A549 (cell line): ENCODE measurements around the gene TRAF7. TPM values are rescaled to one million over a fixed set of nuclear protein-coding genes. Genes with fewer than 3 reads are reported as not detected.

ENCODE experiments used
- ATAC-seq, 2 experiments: fragments of 200-7000 bp in 1 of 2; fragments of >200 bp in 1 of 2; cut with Nextera tagmentation in 1 of 2; cut with Tn5 transposase in 1 of 2; 3 replicates each; pipeline versions ENCODE4 v1.8.0 to v1.9.1; 2018 to 2020; ENCODE audit warnings: mild to moderate bottlenecking in 1 of 2, moderate library complexity in 1 of 2
- CTCF ChIA-PET: fragments of 300-600 bp; sonication (Branson Sonifier 250); formaldehyde crosslinking; extraction: SDS; loops from one replicate; lab custom pipeline; 2021; ENCODE audit warnings: antibody characterized with exemption, inconsistent platforms; lab: Yijun Ruan, JAX
- POLR2A ChIA-PET: fragments of 350-600 bp; formaldehyde crosslinking; extraction: SDS; loops from one replicate; lab custom pipeline; 2021; ENCODE audit warnings: antibody characterized with exemption, inconsistent platforms; lab: Yijun Ruan, JAX
- DNase-seq, 2 experiments: peaks; one replicate each; pipeline versions ENCODE4 v3.0.0 to v3.0.0-alpha.2; 2011 to 2016; ENCODE audit warnings: low read depth in 1 of 2, low spot score in 1 of 2
- FAIRE-seq: peaks from 2 replicates; lab custom pipeline; 2011; peaks lifted over from hg19 to GRCh38; lab: Jason Lieb, UNC
- H3K27ac ChIP-seq, 2 experiments: fragments of >200 bp; sonication (Bioruptor Twin); formaldehyde crosslinking; 3 replicates each; pipeline ENCODE4 v1.5.1; 2016 to 2017
- H3K4me1 ChIP-seq: fragments of >200 bp; sonication (Bioruptor Twin); formaldehyde crosslinking; 3 replicates; pipeline ENCODE4 v1.6.1; 2016
- H3K4me2 ChIP-seq: fragments of >200 bp; sonication (Bioruptor Twin); formaldehyde crosslinking; 3 replicates; pipeline ENCODE4 v1.6.1; 2016
- H3K4me3 ChIP-seq: fragments of >200 bp; sonication (Bioruptor Twin); formaldehyde crosslinking; 3 replicates; pipeline ENCODE4 v1.5.1; 2016
- H3K9me3 ChIP-seq: fragments of >200 bp; sonication (Bioruptor Twin); formaldehyde crosslinking; 3 replicates; pipeline ENCODE4 v1.6.1; 2016
- ATOH8 ChIP-seq: fragments of 250-450 bp; sonication (Bioruptor Pico); IDR thresholded peaks from 2 replicates; pipeline ENCODE4 v1.5.0; 2020; ENCODE audit warnings: low read depth, mild to moderate bottlenecking, moderate library complexity
- BHLHE40 ChIP-seq: IDR thresholded peaks from 2 replicates; pipeline ENCODE4 v1.6.1; 2012; ENCODE audit warnings: low read depth, low read length, inconsistent platforms
- CBX2 ChIP-seq: fragments of 200-600 bp; sonication (generic); IDR thresholded peaks from 2 replicates; pipeline ENCODE4 v1.6.1; 2016; ENCODE audit warnings: low read depth, mild to moderate bottlenecking, borderline replicate concordance
- CBX8 ChIP-seq: fragments of 200-600 bp; sonication (generic); IDR thresholded peaks from 2 replicates; pipeline ENCODE4 v1.6.1; 2016
- CEBPB ChIP-seq, 2 experiments: fragments of >200 bp in 1 of 2; sonication (Bioruptor Twin) in 1 of 2; formaldehyde crosslinking in 1 of 2; IDR thresholded peaks; 2 replicates each; pipeline ENCODE4 v1.6.1; 2012 to 2016
- CHD2 ChIP-seq: fragments of 150-350 bp; IDR thresholded peaks from 2 replicates; pipeline ENCODE4 v1.6.1; 2014; ENCODE audit warnings: low read length; ENCODE audit not compliant: partially characterized antibody
- CHD4 ChIP-seq: fragments of 200-600 bp; sonication (generic); IDR thresholded peaks from 2 replicates; pipeline ENCODE4 v1.6.1; 2016; ENCODE audit warnings: antibody characterized with exemption, mild to moderate bottlenecking, borderline replicate concordance
- E2F6 ChIP-seq: IDR thresholded peaks from 2 replicates; pipeline ENCODE4 v1.6.1; 2012; ENCODE audit warnings: low read depth, borderline replicate concordance
- EHF ChIP-seq: fragments of 250-450 bp; sonication (Bioruptor Pico); IDR thresholded peaks from 2 replicates; pipeline ENCODE4 v1.5.0; 2020; ENCODE audit warnings: mild to moderate bottlenecking
- EHMT2 ChIP-seq: fragments of 200-600 bp; sonication (generic); IDR thresholded peaks from 2 replicates; pipeline ENCODE4 v1.6.1; 2016; ENCODE audit warnings: antibody characterized with exemption, low read depth, mild to moderate bottlenecking, moderate library complexity
- ELK1 ChIP-seq: fragments of 150-350 bp; IDR thresholded peaks from 2 replicates; pipeline ENCODE4 v1.6.1; 2014; ENCODE audit warnings: low read depth, mild to moderate bottlenecking, low read length
- EP300 ChIP-seq, 2 experiments: fragments of >200 bp; sonication (Bioruptor Twin); formaldehyde crosslinking; IDR thresholded peaks; 2 replicates in 1 of 2; 3 replicates in 1 of 2; pipeline ENCODE4 v1.6.1; 2016 to 2017
- ESRRA ChIP-seq: fragments of 150-350 bp; IDR thresholded peaks from 2 replicates; pipeline ENCODE4 v1.6.1; 2014; ENCODE audit warnings: mild to moderate bottlenecking, low read length, borderline replicate concordance
- FOSB ChIP-seq: fragments of 250-450 bp; sonication (Bioruptor Pico); IDR thresholded peaks from 2 replicates; pipeline ENCODE4 v1.5.0; 2020; ENCODE audit warnings: mild to moderate bottlenecking, moderate library complexity
- FOSL2 ChIP-seq, 2 experiments: fragments of 450-650 bp in 1 of 2; fragments of >200 bp in 1 of 2; sonication (Bioruptor Twin) in 1 of 2; formaldehyde crosslinking; IDR thresholded peaks; 2 replicates each; pipeline versions ENCODE4 v1.5.0 to v1.6.1; 2016 to 2020; ENCODE audit warnings: mild to moderate bottlenecking in 1 of 2, moderate library complexity in 1 of 2
- FOXS1 ChIP-seq: fragments of 250-450 bp; sonication (Bioruptor Pico); IDR thresholded peaks from 2 replicates; pipeline ENCODE4 v1.5.0; 2020; ENCODE audit warnings: mild to moderate bottlenecking, moderate library complexity
- HDAC2 ChIP-seq: fragments of 200-600 bp; sonication (generic); IDR thresholded peaks from 2 replicates; pipeline ENCODE4 v1.6.1; 2016
- HES2 ChIP-seq: fragments of >200 bp; sonication (Bioruptor Twin); formaldehyde crosslinking; IDR thresholded peaks from 2 replicates; pipeline ENCODE4 v1.6.1; 2016
- HOXA7 ChIP-seq: fragments of 250-450 bp; sonication (Bioruptor Pico); IDR thresholded peaks from 2 replicates; pipeline ENCODE4 v1.5.0; 2020; ENCODE audit warnings: mild to moderate bottlenecking, moderate library complexity
- HOXB5 ChIP-seq: fragments of 250-450 bp; sonication (Bioruptor Pico); IDR thresholded peaks from 2 replicates; pipeline ENCODE4 v1.5.0; 2020; ENCODE audit warnings: mild to moderate bottlenecking, moderate library complexity
- JUN ChIP-seq, 2 experiments: fragments of >200 bp; sonication (Bioruptor Twin); formaldehyde crosslinking; IDR thresholded peaks; 2 replicates in 1 of 2; 3 replicates in 1 of 2; pipeline ENCODE4 v1.6.1; 2016 to 2017
- JUNB ChIP-seq: fragments of >200 bp; sonication (Bioruptor Twin); formaldehyde crosslinking; IDR thresholded peaks from 2 replicates; pipeline ENCODE4 v1.6.1; 2016
- MAZ ChIP-seq: fragments of 150-350 bp; IDR thresholded peaks from 2 replicates; pipeline ENCODE4 v1.6.1; 2014; ENCODE audit warnings: antibody characterized with exemption, low read depth, low read length, borderline replicate concordance
- MYC ChIP-seq: IDR thresholded peaks from 2 replicates; pipeline ENCODE4 v1.6.1; 2012; ENCODE audit warnings: mild to moderate bottlenecking, inconsistent platforms, low read length, improper control_type of control experiment, borderline replicate concordance
- NFE2L2 ChIP-seq: fragments of 150-350 bp; conservative IDR thresholded peaks from 2 replicates; pipeline ENCODE4 v1.6.1; 2014; ENCODE audit warnings: low read length
- NPAS2 ChIP-seq: fragments of 250-450 bp; sonication (Bioruptor Pico); IDR thresholded peaks from 2 replicates; pipeline ENCODE4 v1.8.0; 2022; ENCODE audit warnings: mild to moderate bottlenecking, moderate library complexity, borderline replicate concordance
- NR3C1 ChIP-seq: fragments of >200 bp; sonication (Bioruptor Twin); formaldehyde crosslinking; IDR thresholded peaks from 3 replicates; pipeline ENCODE4 v1.6.1; 2017
- RARB ChIP-seq: fragments of 250-450 bp; sonication (Bioruptor Pico); IDR thresholded peaks from 2 replicates; pipeline ENCODE4 v1.8.0; 2021; ENCODE audit warnings: mild to moderate bottlenecking, moderate library complexity
- RCOR1 ChIP-seq: fragments of 150-350 bp; IDR thresholded peaks from 2 replicates; pipeline ENCODE4 v1.6.1; 2014; ENCODE audit warnings: antibody characterized with exemption, low read length, low read depth
- RFX5 ChIP-seq: fragments of 450-650 bp; IDR thresholded peaks from 2 replicates; pipeline ENCODE4 v1.7.1; 2014; ENCODE audit warnings: antibody characterized with exemption, mild to moderate bottlenecking, moderate library complexity
- RNF2 ChIP-seq: fragments of 200-600 bp; sonication (generic); IDR thresholded peaks from 2 replicates; pipeline ENCODE4 v1.6.1; 2016; ENCODE audit warnings: low read depth, mild to moderate bottlenecking, antibody characterized with exemption, moderate library complexity, borderline replicate concordance
- TFCP2L1 ChIP-seq: fragments of 250-450 bp; sonication (Bioruptor Pico); IDR thresholded peaks from 2 replicates; pipeline ENCODE4 v1.5.0; 2021; ENCODE audit warnings: mild to moderate bottlenecking
- TP53 ChIP-seq: fragments of 250-450 bp; sonication (Bioruptor Pico); IDR thresholded peaks from 2 replicates; pipeline ENCODE4 v1.5.0; 2021; ENCODE audit warnings: mild to moderate bottlenecking, moderate library complexity
- ZC3H11A ChIP-seq: fragments of 450-650 bp; IDR thresholded peaks from 2 replicates; pipeline ENCODE4 v1.6.1; 2014; ENCODE audit warnings: antibody characterized with exemption, mild to moderate bottlenecking
- ZFP36 ChIP-seq: fragments of 450-650 bp; IDR thresholded peaks from 2 replicates; pipeline ENCODE4 v1.6.1; 2014; ENCODE audit warnings: borderline replicate concordance; ENCODE audit not compliant: partially characterized antibody
- WGBS: methylation state at CpG from one replicate; pipeline ENCODE4 v1.1.6; 2017; ENCODE audit errors: missing lambda C conversion rate; 5-methylcytosine and 5-hydroxymethylcytosine counted together
- polyA plus RNA-seq, 4 experiments: library from polyadenylated mRNA; depleted of rRNA in 3 of 4; stranded (reverse); fragments of >200 nt; fragmentation: RNase III in 1 of 4; extraction: RNeasy Plus Mini Kit Qiagen cat#74134 plus additional on column Dnase treatment in 1 of 4; gene quantifications; 2 replicates in 3 of 4; 3 replicates in 1 of 4; pipeline ENCODE4 v1.2.3, GENCODE V29; 2011 to 2017

Gene TRAF7
- polyA plus RNA-seq, 2 of the 4 experiments (the other 2 are of a cell fraction), result 31.9 to 50.0 TPM

DNA sequence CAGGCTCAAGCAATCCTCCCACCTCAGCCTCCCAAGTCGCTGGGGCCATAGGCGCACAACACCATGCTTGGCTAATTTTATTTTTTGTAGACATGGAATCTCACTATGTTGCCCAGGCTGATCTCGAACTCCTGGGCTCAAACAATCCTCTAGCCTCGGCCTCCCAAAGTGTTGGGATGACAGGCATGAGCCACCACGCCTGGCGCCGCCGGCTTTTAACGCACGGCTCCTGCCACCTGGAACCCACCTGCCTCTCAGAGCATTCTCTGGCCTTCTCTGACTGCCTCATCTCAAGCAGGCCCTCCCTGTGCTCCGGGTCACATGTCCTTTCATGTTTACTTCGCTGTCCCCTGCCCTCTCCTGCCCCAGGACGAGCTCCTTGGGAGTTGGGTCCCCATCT lies 30.5 kb downstream of the TRAF7 start:
- 83% methylated on average over 13 of the region's 13 CpGs for WGBS
- no peak overlapping the region for H3K4me2 ChIP-seq
- TF ChIP-seq RFX5, result no peak
- no peak for TF ChIP-seq RARB (CRISPR knock-in tag)
- no peak for TF ChIP-seq TP53 (CRISPR knock-in tag)
- no peak for TF ChIP-seq CHD4
- no peak for TF ChIP-seq NFE2L2
- no peak for TF ChIP-seq MAZ
- no peak for TF ChIP-seq HES2
- no peak overlapping the region for H3K27ac ChIP-seq
- FAIRE-seq (no peak), ATAC-seq (no peak), DNase-seq (no peak)
- no peaks in the 10 kb centered on the region for H3K9me3 ChIP-seq
- POLR2A ChIA-PET, result no interaction called here
- no peak overlapping the region for H3K4me3 ChIP-seq
- CTCF ChIA-PET, result interaction anchor here (2.7 kb wide), 1 partner anchor 9 kb away, joined by 19 read pairs; no protein-coding TSS in a partner anchor
- no peaks in the 10 kb centered on the region for H3K4me1 ChIP-seq

GRCh38 chr16:2186505-2186904 lies 30.9 kb downstream of the TRAF7 start:
- TF ChIP-seq BHLHE40, result no peak
- no peak for TF ChIP-seq EHMT2
- TF ChIP-seq NFE2L2, result no peak
- TF ChIP-seq ATOH8 (CRISPR knock-in tag), result no peak
- TF ChIP-seq JUNB, result no peak
- no peak for TF ChIP-seq FOSL2 (IDR thresholded peaks at IDR 0.05)
- TF ChIP-seq FOSL2 (CRISPR knock-in tag; IDR thresholded peaks at IDR 0.05), result no peak
- TF ChIP-seq CBX8, result no peak
- TF ChIP-seq ESRRA, result no peak
- TF ChIP-seq ZC3H11A, result no peak
- no peak for TF ChIP-seq FOXS1
- TF ChIP-seq CEBPB (IDR thresholded peaks at IDR 0.05), result no peak
- no peak for TF ChIP-seq TFCP2L1 (CRISPR knock-in tag)
- TF ChIP-seq TP53 (CRISPR knock-in tag), result no peak
- TF ChIP-seq HDAC2, result no peak
- no peak for TF ChIP-seq HOXB5 (CRISPR knock-in tag)
- no peak for TF ChIP-seq RNF2
- no peak for TF ChIP-seq MYC
- TF ChIP-seq ZFP36, result no peak
- no peak for TF ChIP-seq JUN (IDR thresholded peaks at IDR 0.05)
- ATAC-seq, result no peak
- WGBS, result 90% methylated on average over 7 of the region's 20 CpGs
- H3K4me3 ChIP-seq, result no peak overlapping the region
- H3K4me1 ChIP-seq, result no peaks in the 10 kb centered on the region
- CTCF ChIA-PET, result interaction anchor here (2.7 kb wide), 1 partner anchor 8 kb away, joined by 19 read pairs; no protein-coding TSS in a partner anchor
- H3K4me2 ChIP-seq, result no peak overlapping the region
- no peak overlapping the region for H3K27ac ChIP-seq
- FAIRE-seq, result no peak
- no peaks in the 10 kb centered on the region for H3K9me3 ChIP-seq
- DNase-seq, result no peak
- POLR2A ChIA-PET, result no interaction called here

DNA sequence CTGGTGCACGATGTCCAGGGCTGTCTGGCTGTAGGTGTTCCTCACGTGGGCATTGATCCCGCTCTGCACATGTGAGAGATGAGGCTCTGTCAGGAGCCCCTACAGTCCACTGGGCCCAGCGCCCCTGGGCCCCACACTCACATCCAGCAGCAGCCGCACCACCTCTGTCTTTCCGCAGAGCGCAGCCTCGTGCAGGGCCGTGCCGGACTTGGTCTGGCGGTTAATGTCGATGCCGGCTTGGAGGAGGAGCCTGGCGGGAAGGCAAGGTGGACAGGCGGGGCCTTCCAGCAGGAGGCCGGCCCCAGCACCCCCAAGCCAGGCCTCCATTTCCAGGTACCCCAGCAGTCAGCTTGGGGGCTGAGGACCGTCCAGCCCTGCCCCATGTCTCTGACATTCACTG lies 31.6 kb downstream of the TRAF7 start:
- 88% methylated on average over 16 of the region's 17 CpGs for WGBS
- POLR2A ChIA-PET, result interaction anchor here (1.0 kb wide), 1 partner anchor 32 kb away, joined by 3 read pairs; the partner anchor contains the start of gene TRAF7
- FAIRE-seq (no peak), ATAC-seq (no peak), DNase-seq (no peak)
- Histone ChIP-seq H3K4me3 (no peak overlapping the region), H3K4me1 (no peaks in the 10 kb centered on the region), H3K27ac (no peak overlapping the region), H3K9me3 (no peaks in the 10 kb centered on the region), H3K4me2 (no peak overlapping the region)
- CTCF ChIA-PET, result interaction anchor here (0.6 kb wide), 1 partner anchor 262 kb away, joined by 4 read pairs; no protein-coding TSS in a partner anchor
- TF ChIP-seq ELK1 (no peak), NPAS2 (CRISPR knock-in tag) (no peak), HES2 (no peak), EHF (CRISPR knock-in tag) (no peak), RCOR1 (no peak), NR3C1 (no peak), CBX2 (no peak), EP300 (IDR thresholded peaks at IDR 0.05) (no peak), NFE2L2 (no peak), E2F6 (no peak), CHD2 (no peak), JUN (IDR thresholded peaks at IDR 0.05) (no peak), HOXA7 (no peak), FOSB (CRISPR knock-in tag) (no peak), BHLHE40 (no peak)
